ENCODE measurements around the gene CNTRL.
"Not testable (repeated sequence)": the region's sequence is repeated elsewhere in the genome, so short reads cannot be mapped to it uniquely, and the experiment has no call there.

The CNTRL gene

DNA sequence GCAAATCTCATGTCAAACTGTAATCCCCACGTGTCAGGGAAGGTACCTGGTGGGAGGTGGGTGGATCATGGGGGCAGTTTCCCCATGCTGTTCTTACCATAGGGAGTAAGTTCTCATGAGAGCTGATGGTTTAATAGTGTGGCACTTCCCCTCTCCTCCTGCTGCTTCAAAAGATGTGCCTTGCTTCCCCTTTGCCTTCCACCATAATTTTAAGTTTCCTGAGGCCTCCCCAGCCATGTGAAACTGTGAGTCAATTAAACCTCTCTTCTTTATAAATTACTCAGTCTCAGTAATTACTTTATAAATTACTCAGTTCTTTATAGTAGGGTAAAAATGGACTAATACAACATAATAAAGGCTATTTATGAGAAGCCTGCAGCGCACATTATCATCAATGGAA lies 7.1 kb upstream of the CNTRL start:
- DNase-seq (ENCODE audit: insufficient read length, low spot score) (no peak), FAIRE-seq (no peak)

DNA sequence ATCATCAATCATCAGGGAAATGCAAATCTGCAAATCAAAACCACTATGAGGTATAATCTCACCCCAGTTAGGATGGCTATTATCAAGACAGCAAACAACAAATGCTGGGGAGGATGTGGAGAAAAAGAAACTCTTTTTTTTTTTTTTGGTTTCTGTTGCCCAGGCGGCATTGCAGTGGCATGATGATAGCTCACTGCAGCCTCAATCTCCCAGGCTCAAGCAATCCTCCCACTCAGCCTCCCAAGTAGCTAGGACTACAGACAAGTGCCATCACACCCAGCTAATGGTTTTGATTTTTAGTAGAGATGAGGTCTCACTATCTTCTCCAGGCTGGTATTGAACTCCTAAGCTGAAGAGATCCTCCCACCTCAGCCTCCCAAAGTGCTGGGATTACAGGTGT lies 5.4 kb upstream of the CNTRL start:
- FAIRE-seq (no peak), DNase-seq (ENCODE audit: insufficient read length, low spot score) (no peak)

DNA sequence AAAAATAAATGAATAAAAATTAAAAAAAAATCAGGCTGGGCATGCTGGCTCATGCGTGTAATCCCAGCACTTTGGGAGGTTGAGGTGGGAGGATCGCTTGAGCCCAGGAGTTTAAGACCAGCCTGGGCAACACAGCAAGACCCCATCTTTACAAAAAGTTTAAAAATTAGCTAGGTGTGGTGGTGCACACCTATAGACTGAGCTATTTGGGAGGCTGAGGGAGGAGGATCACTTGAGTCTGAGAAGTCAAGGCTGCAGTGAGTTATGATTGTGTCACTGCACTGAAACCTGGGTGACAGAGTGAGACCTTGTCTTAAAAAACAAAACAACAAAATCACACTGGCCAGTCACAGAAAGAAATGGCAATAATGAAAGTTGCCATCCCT lies 3.4 kb upstream of the CNTRL start:
- no peak for DNase-seq (ENCODE audit: insufficient read length, low spot score)
- FAIRE-seq: no peak

DNA sequence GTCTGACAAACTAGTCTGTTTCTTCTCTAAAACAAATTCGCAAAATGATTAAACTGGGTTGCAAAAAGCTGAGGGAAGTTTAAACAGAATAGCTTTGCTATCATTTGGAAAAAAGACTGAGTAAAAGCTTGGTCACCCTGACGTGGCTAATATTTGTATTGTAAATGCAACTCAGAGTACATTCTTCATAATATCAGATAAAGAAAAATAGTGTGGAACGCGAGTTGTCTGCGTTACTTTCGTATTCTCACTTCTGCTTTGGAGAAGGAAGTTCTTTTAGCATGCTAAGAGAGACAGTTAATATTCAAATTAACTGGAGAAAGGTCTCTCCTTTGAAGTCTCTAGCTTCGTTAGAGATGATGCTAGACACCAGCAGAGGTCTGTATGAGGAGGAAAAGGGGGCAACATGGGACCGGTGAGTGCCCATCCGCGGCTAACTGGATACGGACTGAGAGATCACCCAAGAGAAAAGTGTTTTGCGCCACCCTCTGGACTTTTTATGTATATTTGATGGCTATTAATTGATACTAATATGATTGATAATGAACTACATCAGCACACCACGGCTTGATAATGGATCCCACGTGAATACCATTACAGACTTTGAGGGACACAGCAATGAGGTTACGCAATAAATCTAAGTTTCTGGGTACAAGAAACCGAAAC lies 2.9 kb upstream of the CNTRL start:
- FAIRE-seq (peak; percentile 88), DNase-seq (ENCODE audit: insufficient read length, low spot score) (no peak)

DNA sequence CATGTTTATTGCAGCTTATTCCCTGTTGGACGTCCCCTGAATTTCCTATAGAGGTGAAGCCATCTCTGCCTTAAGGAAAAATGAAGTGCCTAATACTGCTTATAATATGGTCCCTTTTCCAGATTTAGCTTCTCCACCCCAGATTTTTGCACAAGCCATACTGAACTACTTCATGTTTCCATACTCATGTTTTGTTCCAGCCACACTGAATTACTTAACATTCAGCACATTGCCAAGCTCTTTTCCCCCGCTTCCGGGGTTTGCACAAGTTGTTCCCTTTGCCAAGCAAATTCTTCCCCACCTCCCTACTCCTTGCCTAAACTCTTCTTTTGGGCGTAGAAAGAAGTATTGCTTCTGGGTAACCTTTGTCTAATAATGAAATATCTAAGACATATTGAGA lies 1.7 kb upstream of the CNTRL start:
- DNase-seq (ENCODE audit: insufficient read length, low spot score) (no peak), FAIRE-seq (no peak)

DNA sequence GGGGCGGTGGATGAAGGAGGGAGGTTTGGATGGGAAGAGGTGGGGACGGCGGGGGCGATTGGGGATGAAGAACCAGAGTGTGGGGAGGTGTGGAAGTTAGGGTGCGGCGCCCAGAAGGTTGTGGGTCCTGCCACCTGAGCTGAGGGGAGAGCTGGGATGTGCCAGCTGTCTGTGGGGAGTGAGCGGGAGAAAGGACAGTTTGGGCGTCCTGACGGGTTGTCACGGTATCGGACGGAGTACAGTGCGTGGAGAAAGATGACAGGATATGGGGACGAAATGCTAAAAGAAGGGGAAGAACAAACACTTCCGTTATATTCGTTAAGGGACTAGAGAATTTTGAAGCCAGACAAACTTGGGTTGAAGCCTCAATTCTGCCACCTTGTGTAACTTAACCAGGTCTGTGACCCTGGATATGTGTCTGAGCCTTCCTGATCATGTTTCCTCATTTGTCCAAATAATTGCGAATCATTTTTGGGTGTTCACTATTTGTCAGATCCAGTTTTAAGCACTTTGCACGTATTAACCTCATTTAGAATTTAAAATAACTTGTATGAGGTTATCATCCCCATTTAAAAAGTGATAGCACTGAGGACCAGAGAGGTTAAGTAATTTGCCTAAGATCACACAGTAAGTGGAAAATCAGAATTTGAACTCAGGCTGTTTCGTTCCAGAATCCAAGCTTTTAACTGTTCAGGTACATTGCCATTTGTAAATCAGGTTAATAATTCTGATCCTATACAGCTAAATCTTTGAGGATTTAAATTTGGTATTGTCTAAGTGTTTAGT lies 689 bp downstream of the CNTRL start:
- DNase-seq (ENCODE audit: insufficient read length, low spot score) (no peak), FAIRE-seq (peak; percentile 72)

DNA sequence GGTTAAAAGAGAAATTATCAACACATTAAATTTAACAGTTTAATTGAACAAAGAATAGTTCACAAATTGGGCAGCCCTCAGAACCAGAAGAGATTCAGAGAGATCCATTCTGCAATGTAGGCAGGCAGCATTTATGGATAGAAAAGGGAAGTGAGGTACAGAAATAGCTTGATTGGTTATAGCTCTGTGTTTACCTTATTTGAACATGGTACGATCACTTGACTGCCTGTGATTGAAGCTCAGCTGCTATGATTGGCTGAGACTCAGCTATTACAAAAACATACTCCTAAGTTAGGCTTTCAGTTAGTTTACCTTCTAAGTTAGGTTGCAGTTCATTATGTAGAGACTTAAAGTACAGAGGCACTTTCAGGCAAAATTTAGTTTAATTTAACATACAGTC lies 7.3 kb downstream of the CNTRL start:
- FAIRE-seq (no peak), DNase-seq (ENCODE audit: insufficient read length, low spot score) (no peak)

DNA sequence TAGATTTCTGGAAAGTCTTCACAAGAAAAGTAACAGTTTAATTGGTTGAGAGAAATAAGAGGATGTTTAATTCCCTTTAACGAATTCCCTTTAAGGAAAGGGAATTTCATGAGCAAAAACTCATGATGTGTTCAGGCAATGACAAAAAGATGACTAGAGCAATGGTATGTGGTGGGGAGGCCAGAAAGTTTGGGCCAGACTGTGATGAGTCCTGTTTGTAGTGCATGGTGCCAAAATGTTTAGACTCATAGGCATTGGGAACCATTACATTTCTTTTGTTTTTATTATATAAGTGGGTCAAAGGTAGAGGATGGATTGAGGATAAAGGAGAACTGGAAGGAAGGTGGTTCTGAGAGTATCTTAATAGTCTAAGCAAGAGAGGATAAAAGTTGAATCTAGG lies 10.9 kb downstream of the CNTRL start:
- no peak for DNase-seq (ENCODE audit: insufficient read length, low spot score)
- no peak for FAIRE-seq

DNA sequence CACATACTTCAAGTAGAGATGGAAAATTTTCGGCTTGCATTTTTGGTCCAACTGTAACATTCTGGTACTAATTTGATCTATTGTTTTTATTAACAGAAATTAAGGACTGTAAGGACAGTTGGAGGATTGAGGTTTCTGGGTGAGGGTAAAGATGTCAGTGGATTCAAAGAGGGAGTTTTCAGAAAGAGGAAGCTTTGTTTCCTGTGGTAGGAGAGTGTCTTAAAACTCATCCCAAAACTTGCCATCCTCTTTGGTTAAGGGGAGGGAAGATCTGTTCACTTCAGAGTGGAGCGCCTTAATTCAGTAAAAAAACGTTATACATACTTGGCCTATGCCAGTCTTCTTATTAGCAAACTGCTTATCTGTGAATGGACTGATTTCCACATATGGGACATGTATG lies 13.8 kb downstream of the CNTRL start:
- DNase-seq (ENCODE audit: insufficient read length, low spot score) (no peak), FAIRE-seq (no peak)

DNA sequence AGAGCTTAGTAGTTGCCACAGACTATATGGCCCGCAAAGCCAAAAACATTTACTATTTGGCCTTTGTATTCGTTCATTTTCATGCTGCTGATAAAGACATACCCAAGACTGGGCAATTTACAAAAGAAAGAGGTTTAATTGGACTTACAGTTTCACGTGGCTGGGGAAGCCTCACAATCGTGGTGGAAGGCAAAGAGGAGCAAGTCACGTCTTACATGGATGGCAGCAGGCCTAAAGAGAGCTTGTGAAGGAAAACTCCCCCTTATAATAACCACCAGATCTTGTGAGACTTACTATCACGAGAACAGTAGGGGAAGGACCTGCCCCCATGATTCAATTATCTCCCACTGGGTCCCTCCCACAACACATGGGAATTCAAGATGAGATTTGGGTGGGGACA lies 16.0 kb downstream of the CNTRL start:
- not testable (repeated sequence) for DNase-seq (ENCODE audit: insufficient read length, low spot score); FAIRE-seq

DNA sequence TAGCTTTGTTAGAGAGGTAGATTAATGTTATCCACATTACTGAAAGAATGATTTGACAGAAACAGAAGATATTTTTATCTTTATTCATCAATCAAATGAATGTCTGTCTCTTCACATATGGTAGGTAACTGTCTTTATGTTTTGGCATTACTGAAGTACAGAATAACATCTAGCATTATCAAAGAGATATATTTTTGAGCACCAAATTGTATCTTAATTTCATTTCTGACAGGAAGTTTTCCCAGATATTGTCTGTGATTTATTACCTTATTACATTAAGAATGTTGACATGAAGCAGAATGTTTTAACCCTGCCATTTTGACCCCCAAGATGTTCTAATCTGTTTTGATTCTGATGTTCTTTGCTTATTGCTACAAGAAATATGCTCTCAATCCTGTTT lies 20.3 kb downstream of the CNTRL start:
- FAIRE-seq (no peak), DNase-seq (ENCODE audit: insufficient read length, low spot score) (no peak)

DNA sequence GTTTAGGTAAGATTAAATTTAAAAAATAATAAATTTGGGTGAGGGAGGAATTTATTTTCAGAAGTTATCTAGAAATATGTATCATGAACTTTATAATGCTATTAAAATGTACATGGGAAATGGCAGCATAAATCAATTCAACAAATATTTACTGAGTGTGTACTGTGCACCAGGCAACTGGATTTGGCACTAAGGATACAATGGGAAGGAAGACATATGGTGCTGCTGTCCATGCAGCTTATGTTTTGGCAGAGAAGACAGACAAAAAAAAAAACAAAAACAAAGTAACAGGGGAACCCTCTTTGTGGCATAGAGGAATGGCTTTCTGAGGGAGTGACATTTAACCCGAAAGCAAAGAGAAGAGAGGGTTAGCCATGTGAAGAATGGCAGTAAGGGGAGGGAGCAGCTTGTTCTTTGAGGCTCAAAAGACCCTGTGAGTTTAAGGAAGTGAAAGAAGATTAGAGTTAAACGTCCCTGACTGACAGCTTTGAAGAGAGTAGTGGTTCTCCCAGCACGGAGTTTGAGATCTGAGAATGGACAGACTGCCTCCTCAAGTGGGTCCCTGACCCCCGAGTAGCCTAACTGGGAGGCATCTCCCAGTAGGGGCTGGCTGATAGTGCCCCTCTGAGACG lies 23.9 kb downstream of the CNTRL start:
- FAIRE-seq (peak; percentile 26), DNase-seq (ENCODE audit: insufficient read length, low spot score) (no peak)

DNA sequence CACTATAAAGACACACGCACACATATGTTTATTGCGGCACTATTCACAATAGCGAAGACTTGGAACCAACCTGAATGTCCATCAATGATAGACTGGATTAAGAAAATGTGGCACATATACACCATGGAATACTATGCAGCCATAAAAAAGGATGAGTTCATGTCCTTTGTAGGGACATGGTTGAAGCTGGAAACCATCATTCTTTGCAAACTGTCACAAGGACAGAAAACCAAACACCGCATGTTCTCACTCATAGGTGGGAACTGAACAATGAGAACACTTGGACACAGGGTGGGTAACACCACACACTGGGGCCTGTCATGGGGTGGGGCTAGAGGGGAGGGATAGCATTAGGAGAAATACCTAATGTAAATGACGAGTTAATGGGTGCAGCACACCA lies 29.3 kb downstream of the CNTRL start:
- DNase-seq (ENCODE audit: insufficient read length, low spot score); FAIRE-seq: not testable (repeated sequence)

DNA sequence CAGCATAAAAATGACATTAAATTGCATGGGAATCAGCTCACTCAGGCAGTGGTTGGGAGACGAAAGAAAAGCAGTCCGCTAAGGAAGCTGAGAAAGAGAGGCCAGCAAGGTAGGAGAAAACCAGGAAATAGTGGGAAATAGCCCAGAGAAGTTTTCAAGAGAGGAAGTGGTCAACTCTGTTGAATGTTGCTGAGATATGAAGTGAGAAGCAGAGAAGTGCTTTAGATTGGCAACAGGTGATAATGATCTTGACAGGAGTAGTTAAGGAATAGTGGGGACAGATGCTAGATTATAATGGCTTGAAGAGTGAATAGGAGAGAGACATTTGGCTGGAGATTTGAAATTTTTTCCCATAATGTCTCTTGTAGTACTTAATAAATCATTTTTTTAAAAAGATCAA lies 30.8 kb downstream of the CNTRL start:
- FAIRE-seq: no peak
- no peak for DNase-seq (ENCODE audit: insufficient read length, low spot score)

DNA sequence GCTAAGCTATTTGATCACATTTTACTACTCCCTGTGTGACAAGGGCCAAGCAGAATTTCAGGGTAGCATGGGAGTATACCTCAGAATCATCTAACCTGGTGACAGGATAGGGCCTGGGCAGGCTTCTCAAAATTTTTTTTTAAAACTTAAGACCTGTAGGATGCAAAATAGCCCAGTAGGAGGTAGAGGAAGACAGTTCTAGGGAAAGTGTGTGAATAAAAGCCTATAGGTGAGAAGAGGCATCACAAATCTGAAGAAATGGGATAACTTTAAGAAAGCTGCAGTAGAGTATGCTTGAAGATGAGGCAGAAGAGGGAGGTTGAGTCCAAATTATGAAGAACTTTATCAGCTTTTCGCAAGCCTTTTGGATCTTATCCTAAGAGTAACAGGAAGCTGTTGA lies 32.3 kb downstream of the CNTRL start:
- DNase-seq (ENCODE audit: insufficient read length, low spot score): no peak
- peak; percentile 67 for FAIRE-seq

DNA sequence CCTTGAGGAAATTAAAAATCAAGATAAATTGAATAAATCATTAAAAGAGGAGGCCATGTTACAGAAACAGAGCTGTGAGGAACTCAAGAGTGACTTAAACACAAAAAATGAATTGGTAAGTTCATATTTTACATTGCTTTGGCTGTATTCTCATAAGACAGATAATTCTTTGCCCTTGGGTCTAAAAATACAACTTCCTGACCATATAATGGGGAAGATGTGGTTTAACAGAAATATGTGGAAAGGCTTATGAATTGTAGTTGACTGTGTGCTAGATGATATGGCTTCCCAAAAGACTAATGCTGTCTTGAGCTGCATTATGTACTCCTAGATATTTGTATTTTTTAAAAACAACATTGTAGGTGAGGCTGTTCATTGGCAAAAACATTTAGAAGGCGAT lies 33.1 kb downstream of the CNTRL start:
- no peak for DNase-seq (ENCODE audit: insufficient read length, low spot score)
- no peak for FAIRE-seq

DNA sequence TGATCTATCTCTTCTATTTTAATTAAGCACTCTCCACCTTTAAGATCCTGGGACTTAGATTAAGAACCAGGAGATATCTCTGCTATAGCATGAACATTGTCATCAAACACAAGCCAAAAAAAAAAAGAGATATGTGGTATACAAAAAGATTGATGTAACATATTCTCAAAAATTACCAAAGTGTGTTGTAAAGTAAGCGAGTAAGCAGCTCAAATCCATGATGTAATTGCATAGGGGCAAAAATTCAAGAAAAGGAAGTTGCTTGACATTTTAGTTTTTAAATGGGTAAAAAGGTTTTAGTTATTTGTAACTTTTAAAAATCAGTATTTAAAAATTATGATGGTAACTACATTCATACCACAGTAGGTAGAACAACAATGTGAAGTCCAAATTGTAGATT lies 40.7 kb downstream of the CNTRL start:
- no peak for DNase-seq (ENCODE audit: insufficient read length, low spot score)
- no peak for FAIRE-seq

DNA sequence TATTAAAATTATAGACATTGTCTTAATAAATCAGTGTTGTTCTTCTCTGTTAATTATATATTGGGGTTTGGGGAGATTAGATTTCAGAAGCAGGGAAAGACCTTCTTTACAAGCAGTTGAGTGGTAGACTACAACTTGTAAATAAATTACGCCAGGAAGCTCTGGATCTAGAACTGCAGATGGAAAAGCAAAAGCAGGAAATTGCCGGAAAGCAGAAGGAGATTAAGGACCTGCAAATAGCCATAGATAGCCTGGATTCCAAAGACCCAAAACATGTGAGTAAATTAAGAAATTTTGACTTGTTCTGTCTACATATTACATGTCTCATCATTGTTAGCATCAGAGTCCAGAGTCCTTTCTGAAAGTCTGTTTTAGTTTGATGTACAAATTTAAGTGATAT lies 43.5 kb downstream of the CNTRL start:
- FAIRE-seq: no peak
- DNase-seq (ENCODE audit: insufficient read length, low spot score): no peak

DNA sequence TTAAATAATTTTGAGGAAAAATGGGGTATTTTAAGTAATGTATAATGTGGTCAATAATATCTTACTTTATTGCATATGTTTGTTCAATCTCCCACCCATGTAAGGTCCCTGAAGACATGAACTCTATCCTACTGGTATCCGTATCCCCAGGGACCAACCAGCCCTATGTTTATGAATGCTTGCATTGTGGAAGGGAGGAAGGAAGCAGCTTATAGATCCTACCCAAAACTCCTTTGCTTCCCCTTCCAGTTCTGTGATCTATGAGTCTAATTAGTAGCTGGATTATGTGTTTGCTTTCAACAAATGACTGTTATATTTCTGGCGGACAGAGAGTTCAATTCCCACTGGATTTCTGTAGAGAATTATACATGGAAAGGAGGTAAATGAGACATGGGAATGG lies 45.6 kb downstream of the CNTRL start:
- DNase-seq (ENCODE audit: insufficient read length, low spot score) (no peak), FAIRE-seq (no peak)

DNA sequence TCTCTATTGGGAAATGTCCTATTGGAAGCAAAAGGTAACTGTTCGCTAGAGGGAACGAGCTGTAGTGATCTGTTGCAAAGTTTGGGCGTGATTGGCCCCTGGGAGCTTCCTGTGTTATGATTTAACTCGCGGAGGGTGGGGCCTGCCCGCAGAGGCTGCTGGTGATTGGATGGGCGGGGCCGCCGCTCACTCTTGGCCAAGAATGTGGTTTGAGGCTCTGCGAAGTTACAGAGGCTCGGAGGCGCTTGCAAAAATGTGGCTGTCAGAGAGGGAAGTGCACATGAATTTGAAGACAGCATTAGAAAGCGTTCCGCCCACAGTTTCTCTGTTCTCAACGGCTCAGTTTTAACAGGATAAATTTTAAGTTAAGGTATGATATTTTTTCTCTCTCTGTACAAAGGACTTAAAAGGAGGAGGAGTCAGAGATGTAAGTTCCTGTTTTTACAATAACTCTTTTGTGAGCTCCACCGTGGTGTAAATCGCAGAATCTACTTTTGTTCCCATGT lies 46.9 kb downstream of the CNTRL start:
- peak; percentile 98 for FAIRE-seq

DNA sequence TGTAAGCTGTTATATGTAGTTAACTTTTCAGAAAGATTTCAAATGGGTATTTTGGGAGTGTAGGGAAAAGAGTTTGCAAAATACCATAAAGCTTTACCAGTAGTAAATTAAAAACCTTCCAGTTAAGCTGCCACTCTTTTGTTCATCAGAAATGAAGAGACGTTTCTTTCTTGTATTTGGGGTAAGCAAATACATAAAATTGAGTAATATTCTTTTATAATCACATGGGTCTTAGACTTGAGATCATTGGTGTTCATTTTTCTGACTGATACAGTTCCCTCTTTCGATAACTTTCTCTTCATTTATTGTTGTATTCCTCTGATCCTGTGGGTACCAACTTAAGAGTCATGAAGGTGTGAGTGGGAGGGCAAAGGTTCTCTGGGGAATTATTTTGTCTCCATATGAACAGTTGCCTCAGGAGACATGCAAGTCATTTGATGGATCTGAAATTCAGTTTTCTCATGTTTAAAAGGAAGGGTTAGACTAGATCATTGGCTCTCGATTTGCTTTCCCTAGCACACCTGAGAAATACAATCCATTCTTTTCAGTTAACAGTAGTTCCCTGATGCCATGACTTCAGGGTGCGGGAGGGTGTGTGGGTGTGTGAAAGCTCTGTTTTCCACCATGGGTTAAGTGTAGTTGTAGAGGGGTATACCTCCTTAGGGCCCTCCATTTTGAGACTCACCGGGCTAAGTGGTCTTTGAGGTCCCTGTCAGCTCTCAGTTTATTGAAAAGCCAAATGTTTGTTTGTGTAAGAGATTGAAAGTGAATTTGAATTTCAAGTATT lies 47.7 kb downstream of the CNTRL start:
- DNase-seq (ENCODE audit: insufficient read length, low spot score): no peak
- FAIRE-seq: peak; percentile 89

More for the DNA sequence above, 46.9 kb downstream of the CNTRL start:
- DNase-seq (ENCODE audit: insufficient read length, low spot score): peak; percentile 52
